ENCODE data around the gene RASSF8.

RASSF8 gene

DNA sequence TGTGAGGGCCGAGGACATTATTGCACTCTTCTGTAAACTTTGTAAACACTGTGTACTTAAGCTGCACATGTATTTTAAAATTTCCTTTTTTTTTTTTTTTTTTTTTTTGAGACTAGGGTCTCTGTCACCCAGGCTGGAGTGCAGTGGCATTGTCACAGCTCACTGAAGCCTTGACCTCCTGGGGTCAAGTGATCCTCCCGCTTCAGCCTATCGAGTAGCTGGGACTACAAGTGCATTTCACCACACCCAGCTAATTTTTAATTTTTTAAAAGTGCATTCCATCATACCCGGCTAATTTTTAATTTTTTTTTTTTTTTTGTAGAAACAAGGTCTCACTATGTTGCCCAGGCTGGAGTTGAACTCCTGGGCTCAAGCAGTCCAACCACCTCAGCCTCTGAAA is 42.4 kb downstream of the RASSF8 start (continued):
- TF ChIP-seq TSHZ2 (CRISPR knock-in tag; IDR thresholded peaks at IDR 0.05) (no peak), ZC3H10 (CRISPR knock-in tag; IDR thresholded peaks at IDR 0.05) (no peak)

DNA sequence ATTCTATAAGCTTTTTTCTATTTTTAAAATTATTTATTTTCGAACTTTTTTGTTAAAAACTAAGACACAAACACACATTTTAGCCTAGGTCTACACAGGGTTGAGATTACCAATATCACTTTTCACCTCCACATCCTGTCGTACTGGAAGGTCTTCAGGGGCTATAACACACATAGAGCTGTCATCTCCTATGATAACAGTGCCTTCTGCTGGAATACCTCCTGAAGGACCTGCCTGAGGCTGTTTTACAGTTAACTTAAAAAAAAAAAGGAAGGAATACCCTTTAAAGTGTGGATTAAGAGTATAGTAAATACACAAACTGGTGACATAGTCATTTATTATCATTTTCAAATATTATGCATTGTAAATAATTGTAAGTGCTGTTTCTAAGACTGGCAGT is 43.0 kb downstream of the RASSF8 start:
- no peak for TF ChIP-seq BACH2 (CRISPR knock-in tag; IDR thresholded peaks at IDR 0.05; ENCODE audit: borderline replicate concordance)
- TF ChIP-seq PATZ1 (CRISPR knock-in tag; IDR thresholded peaks at IDR 0.05; ENCODE audit: borderline replicate concordance) = no peak
- no peak for TF ChIP-seq GLIS3 (CRISPR knock-in tag; IDR thresholded peaks at IDR 0.05)
- no peak for TF ChIP-seq ZNF70 (CRISPR knock-in tag; IDR thresholded peaks at IDR 0.05)
- no peak for TF ChIP-seq ZFP30 (CRISPR knock-in tag; IDR thresholded peaks at IDR 0.05)
- no peak for TF ChIP-seq ZNF565 (CRISPR knock-in tag; conservative IDR thresholded peaks at IDR 0.05; ENCODE audit: low read depth)
- TF ChIP-seq TCF4 (CRISPR knock-in tag; IDR thresholded peaks at IDR 0.05; ENCODE audit: borderline replicate concordance) = no peak
- TF ChIP-seq PPARA (CRISPR knock-in tag; IDR thresholded peaks at IDR 0.05; ENCODE audit: borderline replicate concordance) = no peak
- TF ChIP-seq CSRNP3 (CRISPR knock-in tag; IDR thresholded peaks at IDR 0.05) = no peak
- TF ChIP-seq TSHZ2 (CRISPR knock-in tag; IDR thresholded peaks at IDR 0.05) = no peak
- no peak for TF ChIP-seq TOX (CRISPR knock-in tag; IDR thresholded peaks at IDR 0.05; ENCODE audit: borderline replicate concordance)
- TF ChIP-seq ARNTL (CRISPR knock-in tag; IDR thresholded peaks at IDR 0.05; ENCODE audit: borderline replicate concordance, low read depth) = no peak
- TF ChIP-seq OSR1 (CRISPR knock-in tag; IDR thresholded peaks at IDR 0.05) = no peak
- no peak for TF ChIP-seq ZC3H10 (CRISPR knock-in tag; IDR thresholded peaks at IDR 0.05)
- no peak for TF ChIP-seq ISL1 (CRISPR knock-in tag; IDR thresholded peaks at IDR 0.05)
- TF ChIP-seq, protein P1, sequence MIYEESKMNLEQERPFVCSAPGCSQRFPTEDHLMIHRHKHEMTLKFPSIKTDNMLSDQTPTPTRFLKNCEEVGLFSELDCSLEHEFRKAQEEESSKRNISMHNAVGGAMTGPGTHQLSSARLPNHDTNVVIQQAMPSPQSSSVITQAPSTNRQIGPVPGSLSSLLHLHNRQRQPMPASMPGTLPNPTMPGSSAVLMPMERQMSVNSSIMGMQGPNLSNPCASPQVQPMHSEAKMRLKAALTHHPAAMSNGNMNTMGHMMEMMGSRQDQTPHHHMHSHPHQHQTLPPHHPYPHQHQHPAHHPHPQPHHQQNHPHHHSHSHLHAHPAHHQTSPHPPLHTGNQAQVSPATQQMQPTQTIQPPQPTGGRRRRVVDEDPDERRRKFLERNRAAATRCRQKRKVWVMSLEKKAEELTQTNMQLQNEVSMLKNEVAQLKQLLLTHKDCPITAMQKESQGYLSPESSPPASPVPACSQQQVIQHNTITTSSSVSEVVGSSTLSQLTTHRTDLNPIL (CRISPR knock-in tag; IDR thresholded peaks at IDR 0.05; ENCODE audit: low read depth) = no peak
- TF ChIP-seq, protein P2, sequence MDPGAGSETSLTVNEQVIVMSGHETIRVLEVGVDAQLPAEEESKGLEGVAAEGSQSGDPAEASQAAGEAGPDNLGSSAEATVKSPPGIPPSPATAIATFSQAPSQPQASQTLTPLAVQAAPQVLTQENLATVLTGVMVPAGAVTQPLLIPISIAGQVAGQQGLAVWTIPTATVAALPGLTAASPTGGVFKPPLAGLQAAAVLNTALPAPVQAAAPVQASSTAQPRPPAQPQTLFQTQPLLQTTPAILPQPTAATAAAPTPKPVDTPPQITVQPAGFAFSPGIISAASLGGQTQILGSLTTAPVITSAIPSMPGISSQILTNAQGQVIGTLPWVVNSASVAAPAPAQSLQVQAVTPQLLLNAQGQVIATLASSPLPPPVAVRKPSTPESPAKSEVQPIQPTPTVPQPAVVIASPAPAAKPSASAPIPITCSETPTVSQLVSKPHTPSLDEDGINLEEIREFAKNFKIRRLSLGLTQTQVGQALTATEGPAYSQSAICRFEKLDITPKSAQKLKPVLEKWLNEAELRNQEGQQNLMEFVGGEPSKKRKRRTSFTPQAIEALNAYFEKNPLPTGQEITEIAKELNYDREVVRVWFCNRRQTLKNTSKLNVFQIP (CRISPR knock-in tag; IDR thresholded peaks at IDR 0.05; ENCODE audit: borderline replicate concordance, low read depth) = no peak
- TF ChIP-seq CSDC2 (CRISPR knock-in tag; IDR thresholded peaks at IDR 0.05) = no peak
- no peak for TF ChIP-seq SNAI2 (CRISPR knock-in tag; IDR thresholded peaks at IDR 0.05)
- no peak for TF ChIP-seq ZNF8 (CRISPR knock-in tag; IDR thresholded peaks at IDR 0.05)
- ATAC-seq = no peak

Data from SK-N-SH treated with all-trans-retinoic acid at 6 μM for 48 hours (cell line).